KMS-11 (cell line): ENCODE data around the gene FEZF2.

Source experiments
- H2AFZ ChIP-seq: fragments of 200-600 bp; sonication (generic); 2 replicates; pipeline ENCODE4 v1.6.1; 2016; ENCODE audit warnings: antibody characterized with exemption, mixed run types, low read depth
- H3K27ac ChIP-seq: fragments of 200-600 bp; sonication (generic); 2 replicates; pipeline ENCODE4 v1.6.1; 2016; ENCODE audit warnings: mild to moderate bottlenecking, mixed run types
- H3K27me3 ChIP-seq: fragments of 200-600 bp; sonication (generic); 2 replicates; pipeline ENCODE4 v1.6.1; 2017; ENCODE audit warnings: mild to moderate bottlenecking, low read depth, mixed run types, moderate library complexity; ENCODE audit not compliant: insufficient read depth
- H3K36me3 ChIP-seq: fragments of 200-600 bp; sonication (generic); 2 replicates; pipeline ENCODE4 v1.6.1; 2017; ENCODE audit warnings: mild to moderate bottlenecking, mixed run types; ENCODE audit not compliant: insufficient read depth
- H3K4me1 ChIP-seq: fragments of 200-600 bp; sonication (generic); 2 replicates; pipeline ENCODE4 v1.6.1; 2016; ENCODE audit warnings: mild to moderate bottlenecking, low read depth, mixed run types; ENCODE audit not compliant: poor library complexity, severe bottlenecking
- H3K4me2 ChIP-seq: fragments of 200-600 bp; sonication (generic); 2 replicates; pipeline ENCODE4 v1.7.0; 2016; ENCODE audit warnings: mild to moderate bottlenecking, mixed run types
- H3K4me3 ChIP-seq: fragments of 200-600 bp; sonication (generic); IDR thresholded peaks from 2 replicates; pipeline ENCODE4 v1.6.1; 2017; ENCODE audit warnings: low read depth, low read length, mixed read lengths; ENCODE audit not compliant: insufficient read depth
- H3K79me2 ChIP-seq: fragments of 200-600 bp; sonication (generic); 2 replicates; pipeline ENCODE4 v1.6.1; 2016; ENCODE audit warnings: low read depth, mixed run types; ENCODE audit not compliant: insufficient read depth
- H3K9ac ChIP-seq: fragments of 200-600 bp; sonication (generic); 2 replicates; pipeline ENCODE4 v1.6.1; 2016; ENCODE audit warnings: mild to moderate bottlenecking, mixed run types
- H4K20me1 ChIP-seq: fragments of 200-600 bp; sonication (generic); 2 replicates; pipeline ENCODE4 v1.6.1; 2016; ENCODE audit warnings: mild to moderate bottlenecking, mixed run types; ENCODE audit not compliant: insufficient read depth
- TF ChIP-seq, protein P1 (sequence below): fragments of 200-600 bp; sonication (generic); conservative IDR thresholded peaks from 2 replicates; pipeline ENCODE4 v1.6.1; 2017; ENCODE audit warnings: low read depth, mild to moderate bottlenecking, antibody characterized with exemption, low read length, moderate library complexity, mixed read lengths

FEZF2 gene

DNA sequence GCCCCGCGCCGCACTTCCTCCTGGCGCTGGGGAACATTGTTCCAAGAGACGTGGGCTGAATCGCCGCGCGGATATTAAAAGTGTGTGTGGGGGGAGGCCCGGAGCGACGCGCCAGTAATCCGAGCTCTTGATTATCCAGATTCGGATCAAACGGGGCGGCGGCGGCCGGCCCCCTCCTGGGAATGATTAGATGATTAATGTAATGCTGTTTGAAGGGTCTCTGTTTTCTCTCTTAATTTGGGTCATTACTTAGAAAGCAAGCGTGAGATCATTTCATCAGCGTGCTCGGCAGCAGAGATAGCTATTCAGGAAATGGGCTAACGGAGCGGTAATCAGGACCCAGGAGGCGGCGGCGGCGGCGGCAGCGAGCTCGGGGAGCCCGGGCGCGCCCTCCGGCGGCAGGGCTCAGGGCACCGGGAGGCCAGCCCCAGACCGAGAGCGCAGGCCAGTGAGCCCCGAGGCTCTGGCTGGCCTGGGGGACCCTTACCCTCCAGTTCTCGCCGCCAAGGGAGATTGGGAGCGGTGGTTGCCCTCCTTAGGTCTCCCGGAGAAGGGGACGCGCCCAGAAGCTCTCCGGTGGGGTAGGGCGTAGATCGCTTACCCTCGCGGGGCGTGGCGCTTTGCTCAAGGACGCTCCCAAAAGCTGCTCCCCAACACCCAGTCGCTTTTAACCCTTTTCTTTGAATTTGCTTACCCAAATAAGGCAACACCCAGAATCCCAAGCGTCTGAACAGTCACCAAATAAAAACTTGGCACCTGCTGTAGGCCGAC, 4.5 kb downstream of the FEZF2 start:
- TF ChIP-seq, protein P1, sequence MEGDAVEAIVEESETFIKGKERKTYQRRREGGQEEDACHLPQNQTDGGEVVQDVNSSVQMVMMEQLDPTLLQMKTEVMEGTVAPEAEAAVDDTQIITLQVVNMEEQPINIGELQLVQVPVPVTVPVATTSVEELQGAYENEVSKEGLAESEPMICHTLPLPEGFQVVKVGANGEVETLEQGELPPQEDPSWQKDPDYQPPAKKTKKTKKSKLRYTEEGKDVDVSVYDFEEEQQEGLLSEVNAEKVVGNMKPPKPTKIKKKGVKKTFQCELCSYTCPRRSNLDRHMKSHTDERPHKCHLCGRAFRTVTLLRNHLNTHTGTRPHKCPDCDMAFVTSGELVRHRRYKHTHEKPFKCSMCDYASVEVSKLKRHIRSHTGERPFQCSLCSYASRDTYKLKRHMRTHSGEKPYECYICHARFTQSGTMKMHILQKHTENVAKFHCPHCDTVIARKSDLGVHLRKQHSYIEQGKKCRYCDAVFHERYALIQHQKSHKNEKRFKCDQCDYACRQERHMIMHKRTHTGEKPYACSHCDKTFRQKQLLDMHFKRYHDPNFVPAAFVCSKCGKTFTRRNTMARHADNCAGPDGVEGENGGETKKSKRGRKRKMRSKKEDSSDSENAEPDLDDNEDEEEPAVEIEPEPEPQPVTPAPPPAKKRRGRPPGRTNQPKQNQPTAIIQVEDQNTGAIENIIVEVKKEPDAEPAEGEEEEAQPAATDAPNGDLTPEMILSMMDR: no peak
- no peaks in the 10 kb centered on the region for H3K36me3 ChIP-seq
- H3K27ac ChIP-seq: no peak overlapping the region
- H3K9ac ChIP-seq: no peak overlapping the region
- H3K27me3 ChIP-seq: no peaks in the 10 kb centered on the region
- no peak overlapping the region for H2AFZ ChIP-seq
- no peak overlapping the region for H3K4me2 ChIP-seq
- no peak overlapping the region for H3K4me3 ChIP-seq
- no peaks in the 10 kb centered on the region for H4K20me1 ChIP-seq
- H3K4me1 ChIP-seq: no peaks in the 10 kb centered on the region
- no peaks in the 10 kb centered on the region for H3K79me2 ChIP-seq

DNA sequence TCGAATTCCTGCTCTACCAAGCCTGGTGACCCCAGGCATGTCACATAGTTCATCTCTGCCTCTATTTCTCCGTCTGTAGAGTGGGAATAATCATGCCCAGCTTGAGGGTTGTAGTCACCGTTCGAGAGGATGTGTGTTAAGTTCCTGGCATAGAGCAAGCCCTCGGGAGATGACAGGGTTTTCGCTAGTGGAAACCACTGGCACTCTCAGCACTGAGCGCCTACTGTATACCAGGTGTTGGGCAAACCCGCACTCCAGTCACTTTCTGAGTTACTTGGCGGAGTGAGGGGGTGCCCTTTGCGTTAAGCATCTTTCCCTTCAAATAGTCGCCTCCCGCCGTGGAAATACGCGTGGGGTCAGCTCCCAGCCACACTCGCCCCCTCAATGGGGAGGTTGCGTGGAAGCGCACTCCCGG, 5.1 kb downstream of the FEZF2 start:
- Histone ChIP-seq H3K4me1 (no peaks in the 10 kb centered on the region), H3K27ac (no peak overlapping the region), H3K4me2 (no peak overlapping the region), H3K79me2 (no peaks in the 10 kb centered on the region), H4K20me1 (no peaks in the 10 kb centered on the region), H3K4me3 (no peak overlapping the region), H2AFZ (no peak overlapping the region), H3K36me3 (no peaks in the 10 kb centered on the region), H3K27me3 (no peaks in the 10 kb centered on the region), H3K9ac (no peak overlapping the region)
- TF ChIP-seq, protein P1: no peak

DNA sequence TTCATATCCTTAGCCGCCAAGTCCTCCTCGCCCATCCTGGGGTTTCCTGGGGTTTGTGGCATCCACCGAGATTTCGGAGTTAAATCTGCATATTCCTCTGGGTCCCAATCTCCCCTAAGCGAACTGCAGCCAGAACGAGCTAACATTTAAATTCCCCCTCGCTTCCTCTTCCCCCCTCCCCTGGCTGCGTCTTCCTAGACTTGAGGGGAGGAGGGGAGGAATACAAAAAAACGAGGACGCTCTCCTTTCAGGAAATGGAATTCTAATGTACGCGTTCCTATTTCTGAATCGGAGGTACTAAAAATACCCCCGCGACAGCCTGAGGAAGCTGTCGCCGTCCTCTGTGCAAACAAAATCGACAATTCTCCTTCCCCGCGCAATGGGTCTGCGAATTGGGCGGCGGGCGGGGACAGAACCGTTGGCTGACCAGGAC, 5.6 kb downstream of the FEZF2 start:
- Histone ChIP-seq H3K9ac (no peak overlapping the region), H3K27me3 (no peaks in the 10 kb centered on the region), H3K36me3 (no peaks in the 10 kb centered on the region), H3K27ac (no peak overlapping the region), H3K4me3 (no peak overlapping the region), H3K4me2 (no peak overlapping the region), H3K4me1 (no peaks in the 10 kb centered on the region), H4K20me1 (no peaks in the 10 kb centered on the region), H2AFZ (no peak overlapping the region), H3K79me2 (no peaks in the 10 kb centered on the region)
- TF ChIP-seq, protein P1: no peak

DNA sequence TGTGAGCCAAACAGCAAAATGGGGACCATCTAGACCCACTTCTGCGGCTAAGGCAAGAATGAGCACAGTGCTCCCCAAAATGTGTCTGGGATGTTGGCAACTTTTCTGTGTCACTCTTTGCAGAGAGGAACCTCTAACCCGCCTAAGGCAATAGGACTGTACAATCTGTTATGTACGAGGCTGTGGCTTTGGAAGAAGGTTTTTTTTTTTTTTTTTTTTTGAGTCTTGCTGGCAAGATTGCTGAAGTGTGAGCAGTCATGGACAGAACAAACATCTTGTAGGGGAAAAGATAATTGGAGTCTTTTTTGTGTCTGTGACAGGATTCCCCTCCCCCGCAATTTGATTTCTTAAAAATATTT, 7.2 kb downstream of the FEZF2 start:
- TF ChIP-seq, protein P1: no peak
- Histone ChIP-seq H3K27me3 (no peaks in the 10 kb centered on the region), H3K4me2 (no peak overlapping the region), H4K20me1 (no peaks in the 10 kb centered on the region), H2AFZ (no peak overlapping the region), H3K27ac (no peak overlapping the region), H3K36me3 (no peaks in the 10 kb centered on the region), H3K4me1 (no peaks in the 10 kb centered on the region), H3K9ac (no peak overlapping the region), H3K4me3 (no peak overlapping the region), H3K79me2 (no peaks in the 10 kb centered on the region)
